Left kidney (tissue), 8 donors: ENCODE data around the gene SEMA5A. TPM values are rescaled to one million over a fixed set of nuclear protein-coding genes. Genes with fewer than 3 reads are reported as not detected.

Experiments used
- DNase-seq: peaks from one replicate; pipeline ENCODE4 v3.0.0-alpha.2; 2013
- long read RNA-seq, 8 donors: transcript quantifications; one replicate each; lab custom pipeline, GENCODE V29; 2026
- polyA plus RNA-seq: library from polyadenylated mRNA; unstranded; fragments of 120-200 nt; gene quantifications from one replicate; pipeline ENCODE4 v1.2.1, GENCODE V29; 2013; ENCODE audit not compliant: insufficient read length

Gene SEMA5A, protein sequence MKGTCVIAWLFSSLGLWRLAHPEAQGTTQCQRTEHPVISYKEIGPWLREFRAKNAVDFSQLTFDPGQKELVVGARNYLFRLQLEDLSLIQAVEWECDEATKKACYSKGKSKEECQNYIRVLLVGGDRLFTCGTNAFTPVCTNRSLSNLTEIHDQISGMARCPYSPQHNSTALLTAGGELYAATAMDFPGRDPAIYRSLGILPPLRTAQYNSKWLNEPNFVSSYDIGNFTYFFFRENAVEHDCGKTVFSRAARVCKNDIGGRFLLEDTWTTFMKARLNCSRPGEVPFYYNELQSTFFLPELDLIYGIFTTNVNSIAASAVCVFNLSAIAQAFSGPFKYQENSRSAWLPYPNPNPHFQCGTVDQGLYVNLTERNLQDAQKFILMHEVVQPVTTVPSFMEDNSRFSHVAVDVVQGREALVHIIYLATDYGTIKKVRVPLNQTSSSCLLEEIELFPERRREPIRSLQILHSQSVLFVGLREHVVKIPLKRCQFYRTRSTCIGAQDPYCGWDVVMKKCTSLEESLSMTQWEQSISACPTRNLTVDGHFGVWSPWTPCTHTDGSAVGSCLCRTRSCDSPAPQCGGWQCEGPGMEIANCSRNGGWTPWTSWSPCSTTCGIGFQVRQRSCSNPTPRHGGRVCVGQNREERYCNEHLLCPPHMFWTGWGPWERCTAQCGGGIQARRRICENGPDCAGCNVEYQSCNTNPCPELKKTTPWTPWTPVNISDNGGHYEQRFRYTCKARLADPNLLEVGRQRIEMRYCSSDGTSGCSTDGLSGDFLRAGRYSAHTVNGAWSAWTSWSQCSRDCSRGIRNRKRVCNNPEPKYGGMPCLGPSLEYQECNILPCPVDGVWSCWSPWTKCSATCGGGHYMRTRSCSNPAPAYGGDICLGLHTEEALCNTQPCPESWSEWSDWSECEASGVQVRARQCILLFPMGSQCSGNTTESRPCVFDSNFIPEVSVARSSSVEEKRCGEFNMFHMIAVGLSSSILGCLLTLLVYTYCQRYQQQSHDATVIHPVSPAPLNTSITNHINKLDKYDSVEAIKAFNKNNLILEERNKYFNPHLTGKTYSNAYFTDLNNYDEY
- 46.3 TPM for polyA plus RNA-seq
- long read RNA-seq, donor 1, full-length matches to known transcripts, result 1 of 7 reads
- long read RNA-seq, donor 1, partial matches to known transcripts, result 6 of 7 reads
- long read RNA-seq, donor 1, other reads (novel, unspliced or antisense), result 0 of 7 reads
- long read RNA-seq, donor 2, full-length matches to known transcripts, result 2 of 2 reads
- long read RNA-seq, donor 2, partial matches to known transcripts, result 0 of 2 reads
- long read RNA-seq, donor 2, other reads (novel, unspliced or antisense), result 0 of 2 reads
- long read RNA-seq, donor 3, result 0 reads
- long read RNA-seq, donor 4, result 0 reads
- long read RNA-seq, donor 5, full-length matches to known transcripts, result 1 of 1 reads
- long read RNA-seq, donor 5, partial matches to known transcripts, result 0 of 1 reads
- long read RNA-seq, donor 5, other reads (novel, unspliced or antisense), result 0 of 1 reads
- long read RNA-seq, donor 6, partial matches to known transcripts, result 8 of 8 reads
- long read RNA-seq, donor 6, other reads (novel, unspliced or antisense), result 0 of 8 reads
- long read RNA-seq, donor 7, result 0 reads
- long read RNA-seq, donor 8, result 0 reads

DNA sequence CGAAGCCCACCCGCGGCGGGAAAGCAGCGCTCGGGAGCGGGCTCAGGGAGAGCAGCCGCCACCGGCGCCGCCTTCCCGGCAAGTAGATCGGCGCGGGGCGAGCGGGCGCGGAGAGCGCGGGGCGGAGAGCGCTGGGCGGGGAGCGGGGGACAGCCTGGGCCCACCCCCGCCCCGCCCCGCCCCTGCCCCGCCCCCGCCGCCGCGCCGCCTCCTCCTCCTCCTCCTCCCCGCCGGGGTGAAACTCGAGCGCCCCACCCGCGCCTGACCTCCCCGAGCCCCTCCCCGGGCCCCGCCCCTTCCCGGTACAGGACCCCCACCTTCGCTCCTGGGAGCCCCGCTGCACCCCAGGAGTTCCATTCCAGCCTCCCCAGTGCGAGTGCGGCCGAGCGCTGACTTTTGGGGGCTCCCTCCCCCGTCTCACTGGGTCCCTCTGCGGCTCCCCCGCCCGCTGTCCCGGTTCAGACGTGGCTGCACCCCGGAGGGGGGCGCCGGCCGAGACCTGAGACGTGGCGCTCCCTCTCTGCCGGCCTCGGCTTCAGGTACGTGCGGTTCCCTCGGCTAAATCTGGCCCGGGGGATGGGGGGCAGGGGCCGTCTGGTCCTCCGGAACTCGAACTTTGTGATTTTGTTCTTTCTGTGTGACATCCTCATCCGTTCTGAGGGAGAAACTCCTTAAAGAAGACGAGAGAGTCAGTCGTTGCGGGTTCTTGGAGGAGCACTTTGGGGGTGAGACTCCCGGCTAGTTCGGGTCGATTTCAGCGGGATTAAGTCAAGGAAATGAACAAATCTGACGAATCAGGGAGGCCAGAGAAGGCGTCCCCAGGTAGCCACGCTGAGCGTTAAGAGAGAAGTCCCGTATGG is at the start of gene SEMA5A:
SEMA5A (minus strand) TSS at position 84 of the 860 bp plus-strand sequence. CDS start 166,129 bp downstream, outside the sequence.
- peak; percentile 58 for DNase-seq

DNA sequence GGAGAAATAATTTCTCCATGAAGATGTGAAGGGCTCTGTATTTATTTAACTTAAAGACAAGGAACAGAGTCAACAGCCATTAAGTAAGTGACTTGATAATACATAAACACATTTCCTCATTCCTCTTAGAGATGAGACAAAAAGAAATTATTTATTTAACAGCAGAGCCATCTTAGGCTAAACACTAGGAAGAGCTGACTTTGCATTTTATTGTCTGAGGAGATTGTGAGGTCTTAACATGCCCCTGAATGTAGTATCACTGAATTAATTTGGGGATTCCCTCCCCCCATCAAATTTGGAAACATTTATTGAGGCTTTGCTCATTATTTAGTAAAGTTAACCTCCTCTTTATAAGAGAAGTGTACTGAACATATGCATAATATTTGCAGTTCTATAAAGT is 49.0 kb upstream of the SEMA5A start:
- DNase-seq, result no peak

DNA sequence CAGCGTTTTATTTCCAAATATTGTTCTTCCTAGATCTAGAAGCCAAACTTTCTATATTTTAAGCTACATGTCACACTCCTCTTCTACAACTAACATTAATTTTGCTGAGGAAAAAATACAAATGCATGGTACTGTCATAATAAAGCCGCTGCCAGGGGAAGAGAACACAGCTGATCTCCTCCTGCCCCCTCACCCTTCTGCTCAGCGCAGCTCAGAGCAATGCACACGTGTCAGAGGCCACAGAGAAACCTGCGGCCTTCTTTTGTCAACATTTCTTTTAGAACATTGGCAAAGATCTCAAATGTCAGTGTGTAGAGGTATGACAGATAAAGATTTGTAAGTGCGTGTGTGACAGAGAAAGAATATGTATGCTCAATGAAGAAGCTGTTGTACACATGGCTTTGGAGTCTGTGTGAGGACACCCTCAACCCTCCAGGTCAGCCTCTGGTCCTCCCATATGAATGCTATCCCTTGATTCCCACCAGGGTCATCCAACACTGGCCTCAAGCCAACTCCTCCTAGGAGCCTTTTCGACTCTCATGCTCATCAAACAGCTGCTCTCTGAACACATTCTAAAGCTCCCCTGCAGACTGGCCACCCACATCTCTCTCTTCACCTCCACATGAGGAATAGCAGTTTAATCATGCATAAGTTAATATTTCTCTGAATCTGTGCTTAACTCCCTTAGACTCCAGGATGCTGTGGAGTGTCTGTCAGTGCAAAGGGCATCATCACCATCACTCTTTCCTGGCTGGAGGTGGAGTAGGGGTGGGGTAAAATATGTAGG is 43.4 kb upstream of the SEMA5A start:
- no peak for DNase-seq

DNA sequence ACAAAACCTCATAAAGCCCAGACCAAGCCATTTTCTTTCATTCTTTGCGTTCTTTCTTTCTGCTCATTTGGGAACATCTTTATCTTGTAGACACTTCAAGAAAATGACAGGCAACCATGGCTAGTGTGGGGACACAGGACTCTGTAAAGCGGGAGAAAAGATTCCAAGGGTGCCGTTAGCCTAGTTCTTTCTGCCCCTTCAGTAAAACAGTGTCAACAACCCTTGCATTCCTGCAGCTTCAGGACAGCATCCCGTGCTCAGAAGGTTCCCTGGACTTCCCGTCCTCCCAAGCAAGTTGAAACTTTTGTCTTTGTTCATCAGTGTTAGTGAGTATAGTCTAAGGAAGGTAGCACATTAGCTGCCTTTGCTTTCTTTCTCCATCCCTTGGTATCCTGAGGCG is 42.4 kb upstream of the SEMA5A start:
- DNase-seq, result no peak

DNA sequence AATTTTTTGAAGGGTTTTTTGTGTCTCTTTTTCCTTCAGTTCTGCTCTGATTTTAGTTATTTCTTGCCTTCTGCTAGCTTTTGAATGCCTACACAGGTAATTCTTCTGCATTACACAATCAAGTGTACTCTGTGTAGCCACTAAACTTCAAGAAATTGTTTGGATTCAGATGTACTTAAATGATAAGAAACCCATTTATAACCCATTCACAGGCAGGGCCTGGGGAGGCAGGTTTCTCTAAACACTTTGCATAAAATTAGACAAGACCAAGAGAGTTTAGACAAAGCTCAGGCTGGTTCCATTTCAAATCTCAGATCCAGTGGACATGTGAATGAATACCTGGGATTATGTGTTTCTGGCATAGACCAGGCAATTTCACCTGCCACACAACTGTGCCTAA is 41.3 kb upstream of the SEMA5A start:
- DNase-seq, result no peak

DNA sequence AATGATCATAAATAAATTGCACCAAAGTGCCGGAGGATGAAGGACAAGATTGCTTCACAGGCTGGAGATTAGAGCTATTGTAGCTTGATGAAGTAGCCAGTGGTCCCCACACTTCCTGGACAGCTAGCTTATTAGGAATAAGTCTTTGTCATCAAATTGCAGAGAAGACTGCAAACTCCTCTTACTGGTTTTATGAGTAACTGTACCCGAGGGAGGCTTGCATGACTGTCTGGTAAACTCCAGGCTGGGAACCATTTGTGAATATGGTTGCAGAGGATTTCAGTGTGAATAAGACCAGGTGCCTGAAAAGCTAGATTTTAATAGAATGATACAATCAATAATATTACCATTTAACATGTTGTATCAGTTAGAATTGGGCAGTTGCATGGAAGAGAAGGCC is 36.5 kb upstream of the SEMA5A start:
- DNase-seq, result no peak

DNA sequence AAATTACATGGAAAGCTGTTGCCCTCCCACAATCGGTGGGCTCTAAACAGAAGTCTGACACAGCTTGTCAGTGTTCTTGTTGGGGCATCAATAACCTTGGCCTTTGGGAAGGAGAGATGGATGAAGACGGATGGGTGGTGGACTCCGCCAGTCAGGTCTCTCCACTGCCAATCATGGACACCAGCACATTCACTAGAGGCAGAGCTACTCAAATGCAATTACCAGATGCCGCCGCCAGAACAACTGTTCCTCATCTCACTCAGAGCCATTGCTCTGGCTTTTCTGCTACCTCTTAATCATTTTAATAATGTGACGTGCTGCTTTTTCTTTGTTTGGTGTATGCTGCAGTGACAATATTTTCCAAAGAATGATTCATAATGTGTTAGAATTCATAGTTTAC is 27.9 kb upstream of the SEMA5A start:
- DNase-seq, result no peak

DNA sequence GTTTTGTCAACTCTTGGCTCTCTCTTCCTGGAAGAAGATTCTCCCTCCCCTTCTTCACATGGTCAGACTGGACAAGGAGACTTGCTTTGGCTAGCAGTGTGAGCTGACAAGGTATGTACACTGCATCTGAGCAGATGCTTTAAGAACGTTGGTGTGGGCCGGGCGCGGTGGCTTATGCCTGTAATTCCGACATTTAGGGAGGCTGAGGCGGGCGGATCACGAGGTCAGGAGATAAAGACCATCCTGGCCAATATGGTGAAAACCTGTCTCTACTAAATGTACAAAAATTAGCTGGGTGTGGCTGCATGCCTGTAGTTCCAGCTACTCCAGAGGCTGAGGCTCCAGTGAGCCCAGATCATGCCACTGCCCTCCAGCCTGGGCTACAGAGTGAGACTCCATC is 26.4 kb upstream of the SEMA5A start:
- no peak for DNase-seq

DNA sequence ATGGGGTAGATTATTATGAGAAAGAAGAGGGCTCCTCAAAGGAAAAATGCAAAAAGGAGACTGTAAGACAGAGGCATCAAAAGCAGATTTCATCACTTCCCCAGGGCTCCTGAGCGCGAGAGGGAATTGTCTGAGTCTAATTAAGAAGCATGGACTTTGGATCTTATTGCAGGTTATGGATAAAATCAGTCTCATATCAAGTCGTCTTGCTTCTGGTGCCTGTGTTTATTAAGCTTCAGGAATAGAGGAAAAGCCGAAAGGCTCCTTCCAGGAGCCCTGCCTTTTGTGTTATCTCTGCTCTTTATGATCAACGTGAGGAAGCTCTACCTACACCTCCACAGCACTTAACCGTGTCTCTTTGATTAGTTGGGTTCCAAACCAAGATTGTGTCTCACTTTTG is 25.0 kb upstream of the SEMA5A start:
- no peak for DNase-seq

DNA sequence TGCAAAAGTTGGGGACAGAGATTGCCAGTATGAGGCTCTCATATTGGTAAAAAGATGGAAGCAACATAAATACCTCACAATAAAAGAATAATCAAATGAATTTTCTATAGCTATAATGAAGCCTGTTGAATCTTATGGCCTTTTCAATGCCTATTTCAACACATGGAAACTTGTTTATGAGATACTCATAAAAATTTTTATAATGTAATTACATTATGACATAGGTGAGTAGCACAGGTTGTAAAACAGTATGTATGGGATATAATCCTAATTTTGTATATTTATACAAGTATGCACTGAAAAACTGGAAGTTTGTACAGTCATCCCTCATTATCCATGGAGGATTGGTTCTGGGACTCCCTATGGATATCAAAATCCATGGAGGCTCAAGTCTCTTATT is 21.2 kb upstream of the SEMA5A start:
- no peak for DNase-seq

DNA sequence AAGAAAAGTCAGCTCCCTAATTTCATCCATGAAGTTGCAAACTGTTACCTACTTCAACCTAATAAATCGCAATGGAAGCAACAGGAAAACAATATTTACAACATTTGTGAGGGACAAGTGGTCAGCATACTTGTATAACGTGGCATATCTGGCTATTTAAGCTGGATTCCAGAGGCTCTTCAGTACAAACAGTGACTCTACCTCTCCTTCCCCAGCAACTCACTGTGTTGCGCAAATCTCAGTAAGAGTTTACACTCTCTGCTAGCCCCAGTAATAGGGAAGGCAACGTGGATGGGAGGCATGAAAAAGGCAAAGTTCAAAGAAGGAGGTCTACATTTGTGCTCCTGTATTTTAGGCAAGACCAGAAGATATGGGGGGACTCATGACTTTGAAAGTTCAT is 18.9 kb upstream of the SEMA5A start:
- DNase-seq, result no peak

DNA sequence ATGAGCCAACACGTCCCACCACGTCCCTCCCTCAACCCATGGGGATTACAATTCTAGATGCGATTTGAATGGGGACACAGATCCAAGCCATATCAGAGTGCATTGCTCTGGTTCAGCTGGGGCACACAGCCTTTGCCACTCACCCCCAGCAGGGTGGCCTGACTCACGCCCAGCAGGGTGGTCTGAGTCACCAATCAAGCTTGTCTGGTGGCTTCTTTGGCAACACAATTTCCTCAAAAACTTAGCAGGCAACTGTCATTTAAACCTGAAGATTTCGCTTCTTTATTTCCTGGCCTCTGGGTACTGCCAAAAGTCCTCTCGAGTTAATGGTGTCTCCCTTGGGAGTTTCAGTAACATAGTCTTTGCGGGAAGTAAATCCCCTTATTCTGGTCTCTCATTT is 16.3 kb upstream of the SEMA5A start:
- no peak for DNase-seq

DNA sequence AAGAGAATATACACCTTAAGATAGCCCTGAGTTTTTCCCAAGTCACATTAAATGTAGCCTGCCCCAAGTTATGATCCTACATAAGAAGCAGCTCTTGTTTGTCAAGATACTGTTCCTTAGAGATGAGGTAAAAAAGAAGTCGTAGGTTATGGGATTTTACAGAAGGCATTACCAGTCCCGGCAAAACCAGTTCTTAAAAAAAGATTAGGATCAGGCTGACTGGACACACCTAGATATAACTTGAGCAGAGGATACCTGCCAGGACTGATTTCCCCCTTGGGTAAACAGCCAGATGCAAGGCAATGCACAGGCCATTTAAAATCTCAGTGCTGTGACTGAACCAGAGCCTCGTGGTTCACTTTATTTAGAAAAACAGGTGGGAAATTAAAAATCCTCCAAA is 14.1 kb upstream of the SEMA5A start:
- no peak for DNase-seq

DNA sequence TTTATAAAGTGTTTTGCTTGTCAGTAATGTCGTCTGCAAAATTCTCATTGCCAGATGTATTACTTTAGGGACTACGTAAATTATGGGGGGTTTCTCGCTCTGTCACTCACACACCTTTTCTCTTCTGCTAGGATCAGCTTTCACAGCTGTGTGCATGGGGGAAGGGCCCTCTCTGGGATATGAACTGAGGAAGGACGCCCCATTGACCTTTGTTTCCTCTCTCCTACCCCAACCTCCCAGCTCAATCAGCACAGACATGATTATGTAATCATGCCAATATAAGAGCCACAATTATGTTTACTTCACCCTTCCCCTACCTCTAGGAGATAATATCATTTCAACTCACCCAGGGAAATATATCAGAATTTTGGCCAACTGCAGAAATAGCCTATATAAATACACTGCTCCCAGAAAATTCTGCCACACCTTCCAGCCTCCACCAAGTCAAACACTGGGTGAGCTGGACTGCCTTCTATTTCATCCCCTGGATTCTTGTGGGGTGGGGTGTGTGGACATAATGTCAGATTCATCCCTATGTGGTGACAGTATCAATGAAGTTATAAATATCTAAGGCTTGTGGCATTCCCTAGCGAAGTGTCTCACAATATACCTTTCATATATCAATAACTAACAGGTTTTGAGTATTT is 12.6 kb upstream of the SEMA5A start:
- DNase-seq, result no peak

DNA sequence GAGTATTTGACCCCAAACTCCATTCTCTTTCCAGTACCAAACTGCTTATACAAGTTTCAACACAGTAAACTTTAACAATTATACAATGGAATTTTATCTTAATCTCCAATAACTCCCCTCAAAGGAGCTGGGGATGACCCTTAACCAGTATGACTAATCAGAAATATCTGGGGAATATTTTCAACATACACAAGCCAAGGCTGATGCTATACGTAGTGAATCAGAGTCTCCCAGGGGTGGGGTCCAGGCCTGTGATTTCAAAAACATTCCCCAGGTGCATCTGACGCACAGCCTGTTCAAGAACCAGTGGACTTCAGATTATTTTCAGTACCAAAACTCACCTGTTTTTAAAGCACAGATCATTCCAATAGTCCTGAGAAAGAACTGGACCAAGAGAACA is 11.8 kb upstream of the SEMA5A start:
- no peak for DNase-seq

DNA sequence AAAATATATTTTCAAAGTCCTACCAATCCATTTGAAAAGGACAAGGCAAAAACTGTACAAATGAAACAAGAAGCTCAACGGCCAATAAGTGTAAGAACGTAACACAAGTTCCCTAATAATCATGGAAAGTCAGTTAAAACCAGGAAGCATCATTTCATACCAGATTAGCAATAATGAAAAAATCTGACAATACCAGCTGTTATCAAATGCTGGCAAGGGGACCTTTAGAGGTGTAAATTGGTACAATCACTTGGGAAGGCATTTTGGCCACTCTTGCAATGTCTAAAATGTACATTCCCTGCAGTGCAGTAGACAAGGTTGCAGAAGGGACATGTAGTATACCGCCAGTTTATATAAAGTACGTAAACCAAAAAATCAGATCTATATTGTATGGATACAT is 10.1 kb upstream of the SEMA5A start:
- no peak for DNase-seq

DNA sequence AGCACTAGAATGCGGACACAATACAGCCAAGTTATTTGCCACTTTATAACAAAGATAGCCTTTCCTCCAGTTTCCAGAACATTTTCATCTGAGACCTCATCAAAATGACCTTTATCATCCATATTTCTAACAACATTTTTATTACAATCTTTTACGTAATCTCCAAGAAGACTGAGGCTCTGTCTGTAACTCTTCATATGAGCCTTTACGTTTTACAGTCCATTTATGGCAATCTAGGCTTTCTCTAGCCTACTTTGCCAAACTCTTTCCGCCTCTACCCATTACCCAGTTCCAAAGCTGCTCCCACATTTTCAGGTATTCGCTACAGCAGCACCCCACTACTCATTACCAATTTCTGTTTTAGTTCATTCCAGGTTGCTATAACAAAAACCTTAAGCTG is 8.2 kb upstream of the SEMA5A start:
- DNase-seq, result no peak

DNA sequence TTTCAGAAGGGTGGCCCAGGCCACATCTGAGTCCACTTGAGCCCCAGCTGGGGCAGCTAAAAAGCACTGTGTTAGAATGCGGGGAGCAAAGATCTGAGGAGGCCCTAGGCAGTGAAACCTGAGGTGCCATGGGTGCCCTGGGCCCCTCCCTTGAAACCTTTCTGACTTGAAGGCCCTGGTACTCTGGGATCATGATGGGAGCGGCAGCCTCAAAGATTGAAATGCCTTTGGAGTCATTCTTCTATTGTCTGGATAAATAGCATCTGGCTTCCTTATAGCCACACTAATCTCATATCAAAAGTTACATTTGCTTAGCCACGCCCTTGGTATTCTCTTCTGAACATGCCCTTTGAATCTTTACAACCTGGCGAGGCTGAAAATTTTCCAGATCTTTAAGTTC is 7.7 kb upstream of the SEMA5A start:
- DNase-seq, result no peak
